ENCODE results near the gene MYBPC3.
A peak's percentile ranks its signal among the peaks of the same experiment; 100 is the strongest.

Gene MYBPC3

DNA sequence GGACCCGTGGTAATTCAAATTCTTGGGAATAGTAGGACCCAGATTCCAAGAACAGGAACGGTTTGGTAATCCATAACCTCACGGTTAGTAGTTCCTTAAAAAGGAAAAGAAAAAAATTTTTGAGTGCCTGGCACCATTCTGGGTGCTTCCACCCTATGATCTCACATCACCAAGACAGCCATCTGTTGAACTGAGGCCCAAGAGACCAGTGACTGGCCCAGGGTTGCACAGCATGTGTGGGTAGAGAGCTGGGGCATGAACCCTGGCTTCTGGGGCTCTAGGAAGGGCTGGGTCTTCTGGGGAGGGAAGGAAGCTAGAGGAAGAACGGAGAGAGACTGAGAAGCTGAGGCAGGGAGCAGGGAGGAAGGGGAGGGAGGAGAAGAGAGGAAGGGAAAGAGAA is 30.6 kb upstream of the MYBPC3 start:
- DNase-seq, result no peak

- DNase-seq, result no peak
These were observed 27.6 kb upstream of the MYBPC3 start for GRCh38 chr11:47380078-47380477.

GRCh38 chr11:47379317-47379716 is 26.8 kb upstream of the MYBPC3 start:
- DNase-seq, result no peak

DNA sequence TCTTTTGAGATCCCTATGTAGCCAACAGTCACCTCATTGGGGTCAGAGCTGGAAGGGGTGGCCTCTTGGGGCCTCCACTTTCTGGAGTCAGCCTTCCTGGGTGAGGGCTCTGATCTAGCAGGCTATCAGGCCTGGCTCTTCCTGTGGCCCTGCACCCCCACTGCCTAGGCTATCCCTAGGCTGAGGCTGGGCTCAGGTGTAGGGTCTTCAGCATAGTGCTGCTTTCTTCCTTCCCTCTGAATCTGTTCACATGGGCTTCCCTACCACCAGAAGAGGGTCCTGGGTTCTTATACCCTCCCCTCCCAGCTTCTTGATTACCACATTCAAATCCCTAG is 26.3 kb upstream of the MYBPC3 start:
- DNase-seq, result no peak

GRCh38 chr11:47378010-47378835 is 25.7 kb upstream of the MYBPC3 start, which contains the start of gene SPI1:
Gene SPI1, minus strand, starts transcription at chr11:47378547. Its CDS starts 194 bp downstream, at chr11:47378353.
- no peak for DNase-seq

GRCh38 chr11:47377571-47378009 is 25.1 kb upstream of the MYBPC3 start:
- no peak for DNase-seq

GRCh38 chr11:47376525-47377371 is 24.2 kb upstream of the MYBPC3 start:
- DNase-seq, result no peak

GRCh38 chr11:47376107-47376524 is 23.6 kb upstream of the MYBPC3 start:
- no peak for DNase-seq

GRCh38 chr11:47375546-47376085 is 23.1 kb upstream of the MYBPC3 start:
- no peak for DNase-seq

DNA sequence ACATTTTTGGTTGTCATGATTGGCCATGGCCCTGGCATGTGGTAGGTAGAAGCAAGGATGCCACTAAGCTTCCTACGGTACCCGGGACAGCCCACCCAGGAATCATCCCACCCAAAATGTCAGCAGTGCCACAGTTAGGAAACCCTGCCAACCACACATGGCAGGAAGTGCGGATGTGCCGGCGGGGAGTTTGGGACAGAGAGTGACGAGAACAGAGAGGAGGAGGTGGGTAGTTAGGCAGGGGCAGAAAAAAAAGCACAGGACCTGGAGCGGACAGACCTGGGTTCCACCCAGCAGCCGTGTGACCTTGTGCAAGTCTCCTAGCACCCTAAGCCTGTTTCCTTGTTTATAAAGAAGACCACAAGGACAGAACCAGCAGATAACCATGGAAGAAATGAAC is 22.5 kb upstream of the MYBPC3 start:
- no peak for DNase-seq

DNA sequence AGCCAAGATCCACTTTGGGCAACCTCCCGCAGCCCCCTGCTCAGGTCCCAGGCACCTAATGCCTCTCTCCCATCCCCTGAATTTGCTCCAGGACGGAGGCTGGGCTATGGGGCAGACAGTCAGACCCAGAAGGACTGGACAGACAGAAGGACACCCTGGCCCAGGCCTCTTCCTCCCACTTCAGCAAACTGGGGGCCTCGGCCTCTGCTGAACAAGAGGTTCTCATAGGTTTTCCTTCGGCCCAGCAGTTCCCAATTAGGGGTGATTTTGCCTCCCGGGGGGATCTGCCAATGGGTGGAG is 22.2 kb upstream of the MYBPC3 start:
- DNase-seq, result no peak

DNA sequence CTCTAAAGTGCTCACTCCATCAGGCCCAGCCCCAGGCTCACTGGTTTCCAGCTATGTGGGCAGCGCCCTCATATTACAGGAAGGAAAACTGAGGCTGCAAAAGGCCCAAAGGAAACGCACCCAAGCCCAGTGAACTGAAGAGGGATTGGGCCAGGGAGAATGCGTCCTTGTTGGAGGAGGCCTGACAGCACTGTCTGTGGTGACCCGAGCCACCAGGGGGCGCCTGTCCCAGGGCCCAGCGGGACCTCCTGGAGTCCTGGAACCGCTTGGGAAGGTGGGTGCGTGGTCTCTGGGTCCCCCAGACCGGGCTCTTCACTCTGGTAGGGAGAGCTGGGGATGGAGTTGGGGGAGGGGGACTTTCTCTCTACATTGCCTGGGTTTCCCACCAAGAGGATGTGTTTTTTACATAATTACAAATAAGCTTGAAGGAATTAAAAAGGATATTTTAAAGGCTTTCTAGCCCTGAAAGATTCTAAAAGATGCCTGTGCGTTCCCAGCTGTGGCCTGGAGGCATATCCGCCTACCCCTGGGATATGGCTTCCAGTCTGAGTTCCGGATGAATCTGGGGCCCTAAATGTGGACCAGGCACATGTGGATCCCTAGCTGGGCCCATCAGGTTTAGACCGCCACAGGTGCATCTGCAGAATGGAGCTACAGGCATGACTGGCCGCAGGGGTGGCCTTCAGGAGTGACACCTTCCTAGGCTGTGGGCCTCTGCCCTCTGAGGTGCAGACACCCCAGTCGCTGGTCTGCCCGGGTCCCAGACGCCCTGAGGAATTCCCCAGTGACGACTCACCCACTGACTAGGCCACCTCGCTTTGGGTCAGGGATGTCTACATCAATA is 21.6 kb upstream of the MYBPC3 start:
- peak; percentile 64 to 68 for DNase-seq

- DNase-seq, result no peak
These were observed 19.9 kb upstream of the MYBPC3 start for GRCh38 chr11:47372422-47372821.

DNA sequence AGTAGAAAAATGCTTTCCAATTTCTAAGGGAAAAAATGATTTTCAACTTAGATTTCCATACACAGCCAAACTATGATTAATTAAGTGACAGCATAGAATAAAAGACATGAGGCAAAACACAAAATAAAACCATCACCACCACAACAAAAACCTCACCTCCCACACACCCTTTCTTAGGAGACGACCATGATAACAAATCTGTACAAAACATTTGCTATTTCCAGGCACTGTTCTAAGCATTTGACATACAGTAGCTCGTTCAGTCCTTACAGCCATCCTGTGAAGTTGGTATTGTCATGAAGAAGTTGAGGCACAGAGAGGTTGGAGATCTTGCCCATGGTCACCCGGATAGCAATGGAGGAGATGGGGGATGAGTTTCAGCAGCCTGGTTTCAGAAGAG is 17.2 kb upstream of the MYBPC3 start:
- DNase-seq, result no peak

DNA sequence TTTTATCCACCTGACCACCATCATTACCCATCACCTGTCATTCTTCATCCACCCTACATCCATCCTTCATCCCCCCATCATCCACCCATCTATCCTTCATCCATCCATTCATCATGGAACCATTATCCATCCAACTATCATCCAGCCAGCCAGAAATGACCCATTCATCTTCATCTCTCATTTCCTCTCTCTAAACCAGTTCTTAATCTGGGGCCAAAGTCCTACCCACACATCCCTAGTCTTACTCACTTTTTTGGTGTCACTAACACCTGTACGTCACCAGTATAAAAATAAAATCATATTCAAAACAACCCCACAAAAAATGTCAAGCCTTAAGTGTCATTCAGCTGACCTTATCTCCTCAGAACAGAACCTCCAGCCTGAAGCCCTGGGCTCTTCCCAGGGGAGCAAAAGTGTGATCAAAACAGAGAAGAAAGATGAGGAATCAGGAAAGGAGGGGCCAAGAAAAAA is 13.6 kb upstream of the MYBPC3 start:
- DNase-seq, result no peak

DNA sequence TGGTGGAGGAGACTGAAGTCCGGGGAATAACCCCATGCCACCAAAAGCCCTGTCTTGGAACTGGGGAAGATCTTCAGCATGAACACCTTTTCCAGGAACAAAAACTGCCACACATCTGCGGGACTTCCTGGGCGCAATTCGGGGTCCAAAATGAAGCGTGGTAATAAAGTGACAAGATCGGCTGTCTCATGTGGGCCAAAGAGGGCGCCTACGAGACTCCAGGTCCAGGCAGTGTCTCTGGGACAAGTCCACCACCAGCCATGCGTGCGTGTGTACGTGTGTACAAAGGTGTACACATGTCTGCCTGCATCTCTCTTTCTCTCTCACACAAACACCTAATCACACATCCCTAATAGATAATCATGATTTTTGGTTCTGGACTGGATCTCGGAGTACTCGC is 8.9 kb upstream of the MYBPC3 start:
- DNase-seq, result no peak

DNA sequence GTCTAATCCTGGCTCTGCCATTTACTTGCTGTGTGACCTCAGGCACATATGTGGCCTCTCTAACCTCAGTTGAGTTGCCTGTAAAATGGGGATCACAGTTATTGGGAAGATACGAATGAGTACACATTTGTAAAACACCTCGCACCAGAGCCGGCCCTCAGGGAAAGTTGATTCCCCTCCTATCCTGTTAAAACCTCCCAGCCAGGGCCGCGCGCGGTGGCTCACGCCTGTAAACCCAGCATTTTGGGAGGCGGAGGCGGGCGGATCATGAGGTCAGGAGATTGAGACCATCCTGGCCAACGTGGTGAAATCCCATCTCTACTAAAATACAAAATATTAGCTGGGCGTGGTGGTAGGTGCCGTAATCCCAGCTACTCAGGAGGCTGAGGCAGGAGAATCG is 7.8 kb upstream of the MYBPC3 start:
- no peak for DNase-seq

GRCh38 chr11:47359586-47359985 is 7.1 kb upstream of the MYBPC3 start:
- no peak for DNase-seq

DNA sequence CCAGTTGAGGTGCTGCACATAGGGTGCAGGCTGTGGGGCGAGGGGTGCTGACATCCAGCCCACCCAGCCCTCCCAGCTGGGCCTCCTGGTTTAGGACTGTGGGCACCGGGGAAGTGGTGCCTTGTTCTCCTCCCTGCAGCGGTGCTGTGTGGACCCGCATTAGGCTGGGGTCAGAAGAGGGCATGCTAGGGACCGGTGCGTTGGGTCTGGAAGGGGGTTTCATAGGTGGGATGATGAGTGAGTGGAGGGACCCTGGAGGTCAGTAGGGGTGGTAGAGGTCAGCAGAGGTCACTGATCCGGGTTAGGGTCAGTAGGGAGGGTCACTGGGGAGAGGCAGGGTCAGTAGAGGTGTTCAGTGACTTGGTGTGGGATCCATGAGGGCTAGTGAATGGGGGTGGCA is 6.7 kb upstream of the MYBPC3 start:
- DNase-seq, result no peak

DNA sequence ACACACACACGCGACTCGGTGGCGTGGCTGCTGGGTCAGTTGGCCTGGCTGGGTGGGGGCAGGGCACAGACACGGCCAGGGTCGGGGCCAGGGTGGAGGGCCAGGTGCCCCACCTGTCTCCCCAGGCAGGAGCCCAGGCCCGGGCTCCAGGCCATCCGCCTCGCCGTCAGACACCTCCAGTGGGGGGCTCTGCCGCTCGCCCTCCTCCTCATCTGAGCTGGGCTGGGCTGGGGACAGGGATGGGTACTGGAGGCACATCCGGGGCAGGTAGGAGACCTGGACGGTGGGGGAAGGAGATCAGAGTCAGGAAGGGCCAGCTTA is 6.2 kb upstream of the MYBPC3 start:
- no peak for DNase-seq

- no peak for DNase-seq
These were observed 5.7 kb upstream of the MYBPC3 start for GRCh38 chr11:47357985-47358730.

DNA sequence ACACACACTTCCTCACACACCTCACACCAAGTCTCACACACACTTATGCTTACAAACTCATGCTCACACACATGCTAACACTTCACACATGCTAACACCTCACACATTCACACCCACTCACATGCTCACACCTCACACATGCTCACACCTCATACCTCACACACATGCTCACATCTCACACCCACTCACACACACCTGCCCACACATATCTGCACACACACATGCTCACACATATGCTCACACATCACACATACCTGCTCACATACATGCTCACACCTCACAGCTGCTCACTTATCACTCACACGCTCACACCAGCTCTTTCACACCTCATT is 4.5 kb upstream of the MYBPC3 start:
- DNase-seq, result no peak
